Measurements from ENCODE around the gene ELL. TPM values are rescaled to one million over a fixed set of nuclear protein-coding genes. Genes with fewer than 3 reads are reported as not detected.

Gene ELL
- total RNA-seq, 6 donors from 2014 or later = 19.8 to 66.0 (median 22.4) TPM

GRCh38 chr19:18401580-18402112, 120.2 kb downstream of the ELL start:
- TF ChIP-seq POLR2AphosphoS5 (IDR thresholded peaks at IDR 0.05) (no peak), EP300 (IDR thresholded peaks at IDR 0.05) (no peak), POLR2A (IDR thresholded peaks at IDR 0.05) (peak in 1 of 4 donors; percentile 27), CTCF (IDR thresholded peaks at IDR 0.05) (peak in 1 of 6 experiments; percentile 22)
- no peak overlapping the region for H3K4me3 ChIP-seq
- H3K9me3 ChIP-seq = no peaks in the 10 kb centered on the region
- WGBS, 2 donors = 43 to 46% methylated on average over 7 of the region's 7 CpGs
- peaks cover 15 to 33% (median 25%) of the 10 kb centered on the region in 4 donors for H3K4me1 ChIP-seq
- peak overlapping the region in 3 of 4 donors; percentile 45 to 73 (median 53) for H3K27ac ChIP-seq
- H3K27me3 ChIP-seq = no peaks in the 10 kb centered on the region
- peak; percentile 76 to 91 for ATAC-seq (ENCODE audit: low FRiP score in 2 of 2)
- no peaks in the 10 kb centered on the region for H3K36me3 ChIP-seq
- DNase-seq = peak in 1 of 2 donors; percentile 87

- Histone ChIP-seq H3K4me1 (peaks cover 15 to 33% (median 25%) of the 10 kb centered on the region in 4 donors), H3K27me3 (no peaks in the 10 kb centered on the region), H3K27ac (peak overlapping the region in 1 of 4 donors; percentile 23), H3K36me3 (no peaks in the 10 kb centered on the region), H3K4me3 (no peak overlapping the region), H3K9me3 (no peaks in the 10 kb centered on the region)
- TF ChIP-seq POLR2A (IDR thresholded peaks at IDR 0.05) (no peak), CTCF (IDR thresholded peaks at IDR 0.05) (no peak), EP300 (IDR thresholded peaks at IDR 0.05) (no peak), POLR2AphosphoS5 (IDR thresholded peaks at IDR 0.05) (peak in 1 of 2 donors; percentile 69)
- DNase-seq (peak in 1 of 2 donors; percentile 78), ATAC-seq (ENCODE audit: low FRiP score in 2 of 2) (peak in 1 of 2 donors; percentile 25)
- WGBS, 2 donors = 28 to 41% methylated on average over 6 of the region's 6 CpGs
These were observed 122.9 kb downstream of the ELL start for GRCh38 chr19:18399008-18399407.

GRCh38 chr19:18397242-18398202, 124.3 kb downstream of the ELL start, which contains the start of gene LRRC25:
LRRC25 (minus strand) TSS chr19:18397622; CDS start chr19:18396963, 659 bp downstream.
- Histone ChIP-seq H3K27me3 (no peaks in the 10 kb centered on the region), H3K27ac (peak within 1 kb of the TSS in 3 of 4 donors; percentile 20 to 75 (median 75)), H3K4me3 (peak within 1 kb of the TSS in 3 of 4 donors; percentile 37 to 52 (median 44)), H3K36me3 (no peaks in the 10 kb centered on the region), H3K9me3 (no peaks in the 10 kb centered on the region), H3K4me1 (peaks cover 15 to 32% (median 28%) of the 10 kb centered on the region in 4 donors)
- DNase-seq = peak; percentile 83 to 84
- WGBS, 2 donors = 14 to 18% methylated on average over 11 to 26 of the region's 33 CpGs
- peak; percentile 63 to 76 for ATAC-seq (ENCODE audit: low FRiP score in 2 of 2)
- TF ChIP-seq CTCF (IDR thresholded peaks at IDR 0.05) (no peak), EP300 (IDR thresholded peaks at IDR 0.05) (no peak), POLR2AphosphoS5 (IDR thresholded peaks at IDR 0.05) (peak in 1 of 2 donors; percentile 64), POLR2A (IDR thresholded peaks at IDR 0.05) (peak in 1 of 4 donors; percentile 81)

- H3K27me3 ChIP-seq = no peaks in the 10 kb centered on the region
- no peaks in the 10 kb centered on the region for H3K36me3 ChIP-seq
- DNase-seq (no peak), ATAC-seq (ENCODE audit: low FRiP score in 2 of 2) (no peak)
- TF ChIP-seq CTCF (IDR thresholded peaks at IDR 0.05) = no peak
- no peak for TF ChIP-seq POLR2A (IDR thresholded peaks at IDR 0.05)
- TF ChIP-seq POLR2AphosphoS5 (IDR thresholded peaks at IDR 0.05) = no peak
- TF ChIP-seq EP300 (IDR thresholded peaks at IDR 0.05) = no peak
- H3K4me1 ChIP-seq = peaks cover 15 to 30% (median 24%) of the 10 kb centered on the region in 4 donors
- 54 to 66% methylated on average over 16 to 37 of the region's 37 CpGs for WGBS, 2 donors
- H3K4me3 ChIP-seq = peak overlapping the region in 3 of 4 donors; percentile 37 to 52 (median 44)
- H3K27ac ChIP-seq = peak overlapping the region in 3 of 4 donors; percentile 20 to 75 (median 75)
- H3K9me3 ChIP-seq = no peaks in the 10 kb centered on the region
These were observed 125.2 kb downstream of the ELL start for GRCh38 chr19:18396471-18397241.

Measured in upper lobe of left lung (tissue), 6 donors.